ENCODE measurements around the gene MAP3K10.
"Not testable (repeated sequence)": the region's sequence is repeated elsewhere in the genome, so short reads cannot be mapped to it uniquely, and the experiment has no call there.

MAP3K10 gene

DNA sequence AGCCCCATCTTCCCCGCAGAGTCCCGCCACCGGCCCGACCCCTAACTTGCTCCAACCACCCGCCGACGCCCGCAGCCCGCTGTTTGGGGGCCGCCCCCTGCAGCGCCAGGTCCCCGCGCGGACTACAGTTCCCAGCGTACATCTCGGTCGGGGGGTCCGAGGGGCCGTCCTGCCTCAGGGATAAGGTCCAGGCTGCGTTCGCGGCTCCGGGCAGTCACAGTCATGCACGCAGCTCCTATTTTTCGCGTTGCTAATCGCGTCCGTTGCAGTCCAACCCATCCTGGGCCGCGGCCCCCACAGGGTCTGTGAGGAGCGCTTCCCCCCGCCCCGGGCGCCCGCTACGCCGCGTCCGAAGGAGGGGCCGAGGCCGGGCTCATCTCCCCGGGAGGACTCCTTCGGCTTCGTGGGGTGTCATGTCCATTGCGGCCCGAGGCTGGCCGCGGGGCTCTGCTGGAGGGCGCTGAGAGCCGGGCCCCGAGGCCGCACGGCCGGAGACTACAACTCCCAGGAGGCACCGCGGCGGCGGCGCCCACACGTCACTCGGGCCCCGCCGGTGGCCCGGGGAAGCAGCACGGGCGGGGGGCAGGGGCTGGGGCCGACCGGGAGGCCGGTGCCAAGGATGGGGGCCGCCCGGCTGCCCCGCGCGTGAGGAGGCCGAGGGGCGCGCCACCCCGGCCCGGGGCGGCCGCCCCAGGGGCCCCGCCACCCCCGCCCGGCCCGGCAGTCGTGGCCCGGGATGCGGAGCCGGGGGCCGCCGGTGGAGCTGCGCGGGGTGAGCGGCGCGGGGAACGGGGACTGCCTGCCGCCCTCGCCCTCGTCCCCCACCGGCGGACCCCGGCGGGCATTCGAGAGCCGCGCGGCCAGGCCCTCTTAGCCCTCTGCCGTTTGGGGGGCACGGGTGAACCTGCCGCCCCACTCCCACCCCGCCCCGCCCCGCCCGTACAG lies at the start of gene MAP3K10:
Gene MAP3K10 (plus strand): TSS at position 536 of the 945 bp plus-strand sequence. CDS start 606 bp downstream, outside the sequence.
- DNase-seq (ENCODE audit: low spot score in 2 of 2) (peak; percentile 69 to 91), ATAC-seq (peak; percentile 92)
- no peaks in the 10 kb centered on the region for H3K9me3 Mint-ChIP-seq
- peaks cover 38% of the 10 kb centered on the region for H3K4me1 Mint-ChIP-seq
- H3K4me3 Mint-ChIP-seq = peak within 1 kb of the TSS; percentile 80
- H3K36me3 Mint-ChIP-seq = peaks cover 7% of the 10 kb centered on the region
- peak within 1 kb of the TSS; percentile 97 for H3K27ac Mint-ChIP-seq

DNA sequence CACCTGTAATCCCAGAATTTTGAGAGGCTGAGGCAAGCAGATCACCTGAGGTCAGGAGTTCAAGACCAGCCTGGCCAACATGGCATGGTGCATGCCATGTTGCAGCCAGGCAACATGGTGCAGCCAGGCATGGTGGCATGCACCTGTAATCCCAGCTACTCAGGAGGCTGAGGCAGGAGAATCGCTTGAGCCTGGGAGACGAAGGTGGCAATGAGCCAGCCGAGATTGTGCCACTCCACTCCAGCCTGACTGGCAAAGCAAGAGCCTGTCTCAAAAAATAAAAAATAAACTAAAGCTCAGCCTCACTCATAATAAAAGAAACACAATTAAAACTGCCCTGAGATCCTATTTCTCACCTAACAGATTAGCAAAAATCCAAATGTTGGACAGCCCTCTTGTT lies 49.7 kb upstream of the MAP3K10 start:
- H3K9me3 Mint-ChIP-seq = no peaks in the 10 kb centered on the region
- no peak overlapping the region for H3K4me3 Mint-ChIP-seq
- H3K36me3 Mint-ChIP-seq = no peaks in the 10 kb centered on the region
- no peak for DNase-seq (ENCODE audit: low spot score in 2 of 2)
- peaks cover 26% of the 10 kb centered on the region for H3K4me1 Mint-ChIP-seq
- no peak for ATAC-seq
- H3K27ac Mint-ChIP-seq = no peak overlapping the region

- peak; percentile 77 for ATAC-seq
- peak in 1 of 2 donors; percentile 55 for DNase-seq (ENCODE audit: low spot score in 2 of 2)
- H3K27ac Mint-ChIP-seq = peak overlapping the region; percentile 76
- peaks cover 37% of the 10 kb centered on the region for H3K4me1 Mint-ChIP-seq
- H3K9me3 Mint-ChIP-seq = no peaks in the 10 kb centered on the region
- H3K36me3 Mint-ChIP-seq = no peaks in the 10 kb centered on the region
- H3K4me3 Mint-ChIP-seq = peak overlapping the region; percentile 38
Observed at GRCh38 chr19:40143612-40144011, 47.6 kb upstream of the MAP3K10 start.

- H3K36me3 Mint-ChIP-seq = no peaks in the 10 kb centered on the region
- ATAC-seq = peak; percentile 48
Observed at GRCh38 chr19:40144151-40144550, 47.1 kb upstream of the MAP3K10 start.

DNA sequence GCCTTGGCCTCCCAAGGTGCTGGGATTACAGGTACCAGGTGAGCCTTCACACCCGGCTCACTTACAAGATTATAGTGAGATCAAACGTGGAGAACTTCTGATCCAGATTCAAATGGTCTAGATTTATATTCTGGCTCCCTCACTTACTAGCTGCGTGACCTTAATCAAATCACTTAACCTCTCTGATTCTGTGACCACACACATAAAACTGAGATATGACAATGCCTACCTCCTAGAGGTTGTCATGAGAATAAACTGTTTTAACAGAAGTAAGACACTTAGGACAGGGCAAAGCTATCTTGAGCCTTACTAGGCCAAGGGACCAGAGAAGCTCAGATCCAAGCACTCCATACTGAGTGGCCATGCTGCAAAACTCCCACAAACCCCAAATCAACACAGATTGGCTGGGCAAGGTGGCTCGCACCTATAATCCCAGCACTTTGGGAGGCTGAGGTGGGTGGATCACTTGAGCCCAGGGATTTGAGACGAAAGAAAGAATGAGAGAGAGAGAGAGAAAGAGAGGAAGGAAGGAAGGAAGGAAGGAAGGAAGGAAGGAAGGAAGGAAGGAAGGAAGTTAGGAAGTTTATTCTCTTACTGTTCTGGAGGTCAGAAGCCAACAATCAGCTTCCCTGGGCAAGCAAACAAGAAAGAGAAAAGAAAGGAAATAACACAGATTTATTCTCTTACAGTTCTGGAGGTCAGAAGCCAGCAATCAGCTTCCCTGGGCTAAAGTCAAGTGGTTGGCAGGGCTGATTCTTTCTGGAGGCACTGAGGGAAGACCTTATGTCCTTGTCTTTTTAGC lies 46.1 kb upstream of the MAP3K10 start:
- H3K4me3 Mint-ChIP-seq = peak overlapping the region; percentile 38
- peak in 1 of 2 donors; percentile 48 for DNase-seq (ENCODE audit: low spot score in 2 of 2)

More at GRCh38 chr19:40144151-40144550, 47.1 kb upstream of the MAP3K10 start:
- H3K27ac Mint-ChIP-seq = peak overlapping the region; percentile 76
- peak overlapping the region; percentile 38 for H3K4me3 Mint-ChIP-seq
- DNase-seq (ENCODE audit: low spot score in 2 of 2) = peak in 1 of 2 donors; percentile 47
- H3K4me1 Mint-ChIP-seq = peaks cover 37% of the 10 kb centered on the region
- no peaks in the 10 kb centered on the region for H3K9me3 Mint-ChIP-seq

GRCh38 chr19:40145749-40146029 lies 45.5 kb upstream of the MAP3K10 start:
- not testable (repeated sequence) for H3K36me3 Mint-ChIP-seq, H3K9me3 Mint-ChIP-seq, ATAC-seq, H3K4me3 Mint-ChIP-seq
- DNase-seq (ENCODE audit: low spot score in 2 of 2) = peak in 1 of 2 donors; percentile 45
- H3K27ac Mint-ChIP-seq = peak overlapping the region; percentile 94
- H3K4me1 Mint-ChIP-seq = peaks cover 31% of the 10 kb centered on the region

More for the DNA sequence above, 46.1 kb upstream of the MAP3K10 start:
- Mint-ChIP-seq H3K9me3 (no peaks in the 10 kb centered on the region), H3K4me1 (peaks cover 31% of the 10 kb centered on the region), H3K36me3 (no peaks in the 10 kb centered on the region), H3K27ac (peak overlapping the region; percentile 94)
- peak; percentile 74 for ATAC-seq

DNA sequence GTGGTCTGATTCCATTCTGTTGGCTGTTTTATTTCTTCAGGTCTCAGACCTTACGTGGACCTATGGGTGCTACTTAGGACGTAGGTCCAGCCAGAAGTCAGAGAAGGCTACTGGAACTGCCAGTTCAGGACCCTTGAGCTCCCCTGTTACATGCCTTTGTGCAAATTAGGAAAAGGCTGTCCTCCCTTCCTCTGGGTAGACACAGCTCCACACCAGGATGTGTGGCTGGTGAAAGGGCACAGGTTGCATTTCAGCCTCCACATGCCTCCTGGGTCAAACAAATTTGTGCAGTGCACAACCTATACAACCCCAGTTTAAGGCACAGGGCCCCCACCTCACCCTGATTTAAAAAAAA lies 43.9 kb upstream of the MAP3K10 start:
- ATAC-seq (no peak), DNase-seq (ENCODE audit: low spot score in 2 of 2) (peak in 1 of 2 donors; percentile 43)
- H3K27ac Mint-ChIP-seq = peak overlapping the region; percentile 56
- peaks cover 31% of the 10 kb centered on the region for H3K4me1 Mint-ChIP-seq
- H3K4me3 Mint-ChIP-seq = no peak overlapping the region
- no peaks in the 10 kb centered on the region for H3K36me3 Mint-ChIP-seq
- no peaks in the 10 kb centered on the region for H3K9me3 Mint-ChIP-seq

DNA sequence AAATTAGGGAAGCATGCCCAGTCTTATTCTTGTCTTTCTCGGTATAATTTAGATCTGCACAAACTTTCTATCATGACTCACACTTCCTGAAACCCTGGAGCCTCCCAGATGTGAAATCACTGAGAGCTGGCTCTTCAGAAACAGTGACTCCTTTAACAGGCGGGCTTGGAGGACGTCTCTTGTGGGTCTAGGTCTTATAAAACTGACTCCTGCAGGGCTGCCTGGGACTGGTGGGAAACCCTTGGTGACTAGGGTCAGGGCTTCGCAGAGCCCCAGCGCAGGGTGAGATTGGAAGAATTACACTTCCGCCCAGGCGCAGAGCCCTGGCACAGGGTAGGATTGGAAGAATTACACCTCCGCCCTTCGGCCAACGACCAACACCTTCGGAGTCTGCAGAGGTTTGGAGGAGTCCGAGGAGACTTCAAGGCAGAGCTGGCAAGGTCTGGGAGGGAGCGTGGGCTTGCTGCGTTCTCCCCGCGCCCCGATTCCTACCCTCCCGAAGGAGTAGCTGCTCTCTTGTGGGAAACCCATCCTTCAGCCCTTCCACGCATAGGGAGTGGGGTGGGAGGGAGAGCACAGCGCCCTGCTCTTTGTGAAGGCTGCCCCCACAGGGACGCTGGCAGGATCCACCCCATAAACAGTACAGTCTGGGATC lies 43.4 kb upstream of the MAP3K10 start:
- H3K4me3 Mint-ChIP-seq = no peak overlapping the region
- H3K36me3 Mint-ChIP-seq = no peaks in the 10 kb centered on the region
- H3K4me1 Mint-ChIP-seq = peaks cover 31% of the 10 kb centered on the region
- H3K27ac Mint-ChIP-seq = peak overlapping the region; percentile 56
- DNase-seq (ENCODE audit: low spot score in 2 of 2) (no peak), ATAC-seq (peak; percentile 62)
- no peaks in the 10 kb centered on the region for H3K9me3 Mint-ChIP-seq

GRCh38 chr19:40149501-40149900 lies 41.7 kb upstream of the MAP3K10 start:
- H3K4me3 Mint-ChIP-seq = no peak overlapping the region
- no peaks in the 10 kb centered on the region for H3K36me3 Mint-ChIP-seq
- no peak overlapping the region for H3K27ac Mint-ChIP-seq
- H3K4me1 Mint-ChIP-seq = peaks cover 26% of the 10 kb centered on the region
- DNase-seq (ENCODE audit: low spot score in 2 of 2) (no peak), ATAC-seq (no peak)
- H3K9me3 Mint-ChIP-seq = no peaks in the 10 kb centered on the region

DNA sequence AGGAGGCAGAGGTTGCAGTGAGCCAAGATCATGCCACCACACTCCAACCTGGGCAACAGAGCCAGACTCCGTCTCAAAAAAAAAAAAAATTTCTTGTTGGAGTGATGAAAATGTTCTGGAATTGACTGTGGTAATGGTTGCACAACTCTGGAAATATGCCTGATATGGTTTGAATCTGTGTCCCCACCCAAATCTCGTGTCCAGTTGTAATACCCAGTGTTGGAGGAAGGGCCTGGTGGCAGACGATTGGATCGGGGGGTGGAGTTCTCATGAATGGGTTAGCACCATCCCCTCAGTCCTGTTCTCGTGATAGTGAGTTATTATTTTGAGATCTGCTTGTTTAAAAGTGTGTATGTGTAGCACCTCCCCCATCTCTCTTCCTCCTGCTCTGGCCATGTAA lies 41.1 kb upstream of the MAP3K10 start:
- DNase-seq (ENCODE audit: low spot score in 2 of 2) (no peak), ATAC-seq (no peak)
- H3K4me1 Mint-ChIP-seq = peaks cover 21% of the 10 kb centered on the region
- no peaks in the 10 kb centered on the region for H3K9me3 Mint-ChIP-seq
- no peak overlapping the region for H3K4me3 Mint-ChIP-seq
- H3K36me3 Mint-ChIP-seq = no peaks in the 10 kb centered on the region
- H3K27ac Mint-ChIP-seq = no peak overlapping the region

GRCh38 chr19:40154121-40154680 lies 37.0 kb upstream of the MAP3K10 start:
- ATAC-seq (no peak), DNase-seq (ENCODE audit: low spot score in 2 of 2) (no peak)
- Mint-ChIP-seq H3K27ac (no peak overlapping the region), H3K4me3 (no peak overlapping the region), H3K4me1 (peaks cover 9% of the 10 kb centered on the region), H3K9me3 (no peaks in the 10 kb centered on the region), H3K36me3 (peaks cover 6% of the 10 kb centered on the region)

GRCh38 chr19:40155749-40156265 lies 35.4 kb upstream of the MAP3K10 start:
- H3K4me3 Mint-ChIP-seq = peak overlapping the region; percentile 16
- ATAC-seq (no peak), DNase-seq (ENCODE audit: low spot score in 2 of 2) (no peak)
- no peaks in the 10 kb centered on the region for H3K9me3 Mint-ChIP-seq
- peaks cover 9% of the 10 kb centered on the region for H3K4me1 Mint-ChIP-seq
- peaks cover 6% of the 10 kb centered on the region for H3K36me3 Mint-ChIP-seq
- peak overlapping the region; percentile 60 for H3K27ac Mint-ChIP-seq

GRCh38 chr19:40157059-40157458 lies 34.2 kb upstream of the MAP3K10 start:
- DNase-seq (ENCODE audit: low spot score in 2 of 2) (no peak), ATAC-seq (no peak)
- Mint-ChIP-seq H3K4me3 (no peak overlapping the region), H3K4me1 (peaks cover 9% of the 10 kb centered on the region), H3K27ac (peak overlapping the region; percentile 23), H3K36me3 (peaks cover 6% of the 10 kb centered on the region), H3K9me3 (no peaks in the 10 kb centered on the region)

GRCh38 chr19:40159744-40160143 lies 31.5 kb upstream of the MAP3K10 start:
- Mint-ChIP-seq H3K4me1 (peaks cover 16% of the 10 kb centered on the region), H3K36me3 (peaks cover 20% of the 10 kb centered on the region), H3K4me3 (no peak overlapping the region), H3K9me3 (no peaks in the 10 kb centered on the region), H3K27ac (no peak overlapping the region)
- ATAC-seq (no peak), DNase-seq (ENCODE audit: low spot score in 2 of 2) (no peak)

DNA sequence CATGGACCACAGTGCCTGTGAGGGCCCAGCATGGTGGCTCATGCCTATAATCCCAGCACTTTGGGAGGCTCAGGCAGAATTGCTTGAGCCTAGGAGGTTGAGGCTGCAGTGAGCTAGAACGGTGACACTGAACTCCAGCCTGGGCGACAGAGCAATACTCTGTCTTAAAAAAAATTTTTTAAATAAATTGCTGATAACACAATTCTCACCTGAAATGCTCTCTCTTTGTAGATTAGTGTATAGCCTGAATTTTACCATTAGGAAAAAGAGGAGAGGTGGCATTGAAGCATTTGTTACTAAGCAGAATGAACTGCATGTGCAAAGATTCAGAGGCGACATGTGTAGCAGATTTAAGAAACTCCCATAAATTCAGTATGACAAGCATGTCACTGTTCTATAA lies 29.1 kb upstream of the MAP3K10 start:
- H3K9me3 Mint-ChIP-seq = no peaks in the 10 kb centered on the region
- ATAC-seq = no peak

More for the DNA sequence above, 29.1 kb upstream of the MAP3K10 start:
- Mint-ChIP-seq H3K36me3 (peaks cover 14% of the 10 kb centered on the region), H3K27ac (no peak overlapping the region), H3K4me3 (no peak overlapping the region), H3K4me1 (peaks cover 15% of the 10 kb centered on the region)
- no peak for DNase-seq (ENCODE audit: low spot score in 2 of 2)

All from stimulated activated effector memory CD8-positive, alpha-beta T cell treated with anti-CD3 and anti-CD28 coated beads, Interleukin-12 subunit alpha, Interleukin-12 subunit beta, amount 100 ng/mL, for 72 hours (primary cell).